ENCODE data around the gene S100PBP. TPM values are rescaled to one million over a fixed set of nuclear protein-coding genes. Genes with fewer than 3 reads are reported as not detected.

Gene S100PBP
- total and polyA plus RNA-seq, 4 donors, result 30.2 to 54.9 (median 48.4) TPM

DNA sequence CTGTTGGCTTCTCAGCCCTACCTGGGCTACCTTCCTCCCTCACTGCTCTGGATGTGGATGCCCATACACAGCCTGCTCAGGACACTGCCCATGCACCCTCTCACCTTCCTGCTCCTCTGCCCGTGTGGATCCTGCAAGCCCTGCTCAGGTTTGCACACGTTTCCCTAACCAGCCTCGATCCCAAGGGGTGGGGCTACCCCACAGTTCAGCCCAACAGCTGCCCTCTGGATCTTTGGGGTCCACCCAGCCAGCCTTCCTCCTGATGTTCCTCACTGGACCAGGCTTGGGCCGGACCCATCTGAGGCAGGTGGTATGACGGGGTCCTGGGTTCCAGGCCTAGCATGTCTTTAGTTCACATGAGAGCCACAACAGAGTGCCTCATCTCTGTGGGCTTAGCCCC, 79.0 kb downstream of the S100PBP start:
- 72% methylated on average over 5 of the region's 5 CpGs for WGBS (ENCODE audit: insufficient coverage)
- Histone ChIP-seq H3K4me1 (ENCODE audit: control insufficient read depth, insufficient read depth, low read length) (peaks cover 47% of the 10 kb centered on the region), H3K36me3 (ENCODE audit: control insufficient read depth, insufficient read depth, low read length) (peaks cover 24% of the 10 kb centered on the region), H3K9me3 (ENCODE audit: control insufficient read depth, insufficient read depth, low read length) (no peaks in the 10 kb centered on the region), H3K27ac (ENCODE audit: low read depth, low read length) (no peak overlapping the region), H3K27me3 (ENCODE audit: control insufficient read depth, insufficient read depth, low read length) (peaks cover 25% of the 10 kb centered on the region), H3K4me3 (ENCODE audit: low read depth, low read length) (no peak overlapping the region)
- no peak for DNase-seq (ENCODE audit: low read depth in 4 of 6, low spot score in 6 of 6)

DNA sequence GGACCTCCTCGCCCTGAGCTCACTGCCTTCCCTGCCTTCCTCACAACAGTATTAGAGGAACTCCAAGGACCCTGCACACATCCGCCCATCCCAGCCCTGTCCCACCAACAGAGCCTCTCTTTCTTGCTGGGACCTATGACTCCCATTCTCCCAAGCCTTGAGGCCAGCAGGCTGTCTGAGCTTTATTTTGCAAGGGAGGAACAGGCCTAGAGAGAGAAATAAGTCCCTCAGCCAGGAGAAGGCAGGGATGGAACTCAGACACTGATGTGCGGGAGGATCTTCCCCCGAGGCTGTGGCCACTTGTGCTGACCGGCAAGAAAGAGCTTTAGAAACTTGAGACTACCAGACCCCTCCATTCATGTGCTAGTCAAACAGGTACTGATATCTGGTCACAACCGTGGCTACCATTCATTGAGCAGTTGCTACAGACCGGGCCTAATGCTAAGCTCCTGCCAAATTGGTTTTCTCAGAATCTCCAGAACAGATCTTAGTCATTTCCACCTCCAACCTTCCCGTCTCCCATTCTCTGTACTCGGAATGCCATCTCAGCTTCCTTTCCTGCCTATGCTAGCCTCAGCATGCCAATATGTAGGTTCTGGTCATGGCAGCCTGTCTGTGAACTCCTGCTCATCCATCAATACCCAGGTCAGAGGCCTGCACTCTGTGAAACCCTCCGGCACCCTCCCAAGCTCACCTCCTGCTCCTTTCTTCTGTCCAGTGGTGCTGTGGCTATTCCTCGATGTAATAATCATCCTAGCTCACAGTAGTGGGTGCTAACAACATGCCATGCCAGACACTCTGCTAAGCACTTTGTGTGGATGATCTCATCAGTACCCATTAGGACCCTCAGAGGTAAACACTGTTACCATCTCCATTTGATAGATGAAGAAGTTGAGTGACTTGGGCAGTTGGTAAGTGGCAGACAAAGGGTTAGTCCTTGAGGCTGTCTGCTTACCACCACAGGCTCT, 79.9 kb downstream of the S100PBP start:
- peaks cover 43% of the 10 kb centered on the region for H3K4me1 ChIP-seq (ENCODE audit: control insufficient read depth, insufficient read depth, low read length)
- H3K36me3 ChIP-seq (ENCODE audit: control insufficient read depth, insufficient read depth, low read length), result peaks cover 24% of the 10 kb centered on the region
- H3K27ac ChIP-seq (ENCODE audit: low read depth, low read length), result no peak overlapping the region
- H3K27me3 ChIP-seq (ENCODE audit: control insufficient read depth, insufficient read depth, low read length), result peaks cover 22% of the 10 kb centered on the region
- WGBS (ENCODE audit: insufficient coverage), result 73% methylated on average over 9 of the region's 11 CpGs
- H3K4me3 ChIP-seq (ENCODE audit: low read depth, low read length), result no peak overlapping the region
- DNase-seq (ENCODE audit: low read depth in 4 of 6, low spot score in 6 of 6), result no peak
- H3K9me3 ChIP-seq (ENCODE audit: control insufficient read depth, insufficient read depth, low read length), result no peaks in the 10 kb centered on the region

DNA sequence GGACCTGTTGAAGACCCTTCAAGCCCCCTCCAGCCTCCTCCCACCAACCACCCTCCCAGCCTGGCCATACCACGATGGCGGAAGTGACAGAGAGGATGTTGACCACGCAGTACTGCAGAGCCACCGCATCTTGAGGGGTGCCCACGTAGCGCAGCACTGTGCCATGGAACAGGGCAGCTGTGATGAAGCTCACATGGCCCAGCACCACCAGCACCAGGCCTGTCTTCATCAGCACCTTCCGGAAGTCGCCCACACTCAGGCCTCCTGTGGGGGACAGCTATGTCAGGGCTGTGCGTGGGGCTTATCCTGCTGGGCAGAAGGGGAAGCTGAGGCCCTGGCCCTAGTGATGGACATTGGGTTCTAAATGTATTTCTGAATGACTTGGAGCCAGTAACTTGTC, 80.6 kb downstream of the S100PBP start:
- no peak for DNase-seq (ENCODE audit: low read depth in 4 of 6, low spot score in 6 of 6)
- Histone ChIP-seq H3K9me3 (ENCODE audit: control insufficient read depth, insufficient read depth, low read length) (no peaks in the 10 kb centered on the region), H3K4me1 (ENCODE audit: control insufficient read depth, insufficient read depth, low read length) (peaks cover 37% of the 10 kb centered on the region), H3K27me3 (ENCODE audit: control insufficient read depth, insufficient read depth, low read length) (peaks cover 24% of the 10 kb centered on the region), H3K27ac (ENCODE audit: low read depth, low read length) (no peak overlapping the region), H3K4me3 (ENCODE audit: low read depth, low read length) (no peak overlapping the region), H3K36me3 (ENCODE audit: control insufficient read depth, insufficient read depth, low read length) (peaks cover 24% of the 10 kb centered on the region)
- WGBS (ENCODE audit: insufficient coverage), result 91% methylated on average over 7 of the region's 9 CpGs

DNA sequence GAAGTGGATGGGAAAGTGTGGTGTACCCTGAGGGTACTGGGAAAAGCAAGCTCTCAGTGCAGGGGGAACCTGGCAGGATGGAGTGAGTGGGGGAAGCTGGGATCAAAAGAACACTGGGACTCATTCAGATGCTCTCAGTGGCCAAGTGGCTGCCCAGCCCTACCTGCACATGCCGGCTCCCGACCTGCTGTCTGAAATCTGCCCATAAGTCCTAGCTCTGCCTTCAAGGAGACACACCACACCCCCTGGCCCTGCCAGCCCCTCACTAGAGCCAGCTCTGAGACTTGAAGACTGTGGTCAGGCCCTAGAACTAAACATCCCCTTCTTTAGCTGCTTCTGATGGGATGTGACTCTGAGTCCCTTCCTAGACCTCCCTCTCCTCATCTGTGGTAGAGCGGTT, 81.5 kb downstream of the S100PBP start:
- no peak for DNase-seq (ENCODE audit: low read depth in 4 of 6, low spot score in 6 of 6)
- peaks cover 29% of the 10 kb centered on the region for H3K4me1 ChIP-seq (ENCODE audit: control insufficient read depth, insufficient read depth, low read length)
- peaks cover 21% of the 10 kb centered on the region for H3K27me3 ChIP-seq (ENCODE audit: control insufficient read depth, insufficient read depth, low read length)
- no peaks in the 10 kb centered on the region for H3K9me3 ChIP-seq (ENCODE audit: control insufficient read depth, insufficient read depth, low read length)
- no peak overlapping the region for H3K27ac ChIP-seq (ENCODE audit: low read depth, low read length)
- peaks cover 24% of the 10 kb centered on the region for H3K36me3 ChIP-seq (ENCODE audit: control insufficient read depth, insufficient read depth, low read length)
- no peak overlapping the region for H3K4me3 ChIP-seq (ENCODE audit: low read depth, low read length)
- WGBS (ENCODE audit: insufficient coverage), result 100% methylated on average over 2 of the region's 3 CpGs

DNA sequence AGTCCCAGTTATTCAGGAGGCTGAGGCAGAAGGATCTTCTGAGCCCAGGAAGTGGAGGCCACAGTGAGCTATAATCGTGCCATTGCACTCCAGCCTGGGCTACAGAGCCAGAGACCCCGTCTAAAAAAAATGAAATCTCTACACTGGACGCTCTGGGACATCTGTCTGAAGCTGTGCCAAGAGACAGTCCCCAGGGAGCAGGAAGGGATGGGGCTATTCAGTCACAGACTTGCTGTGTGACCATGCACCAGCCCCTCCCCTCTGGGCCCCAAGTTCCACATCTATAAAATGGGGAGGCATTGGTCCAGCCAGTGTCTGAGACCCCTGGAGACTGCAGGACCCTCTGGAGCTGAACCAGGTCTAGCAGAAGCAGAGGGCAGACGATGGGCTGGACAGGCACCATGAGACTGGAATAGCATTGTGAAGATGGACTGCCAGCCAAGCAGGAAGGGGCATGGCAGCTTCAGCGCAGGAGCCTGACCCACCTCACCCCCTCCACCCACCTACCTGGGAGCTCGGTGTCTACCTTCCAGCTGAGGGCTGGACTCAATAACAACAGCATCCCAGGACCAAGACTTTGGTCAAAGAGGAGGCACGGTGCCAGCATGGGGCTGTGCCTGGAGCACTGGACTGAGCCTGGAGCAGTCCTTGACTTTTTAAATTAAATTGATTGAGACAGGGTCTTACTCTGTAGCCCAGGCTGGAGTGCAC, 82.3 kb downstream of the S100PBP start:
- 70% methylated on average over 6 of the region's 7 CpGs for WGBS (ENCODE audit: insufficient coverage)
- H3K4me3 ChIP-seq (ENCODE audit: low read depth, low read length), result no peak overlapping the region

DNA sequence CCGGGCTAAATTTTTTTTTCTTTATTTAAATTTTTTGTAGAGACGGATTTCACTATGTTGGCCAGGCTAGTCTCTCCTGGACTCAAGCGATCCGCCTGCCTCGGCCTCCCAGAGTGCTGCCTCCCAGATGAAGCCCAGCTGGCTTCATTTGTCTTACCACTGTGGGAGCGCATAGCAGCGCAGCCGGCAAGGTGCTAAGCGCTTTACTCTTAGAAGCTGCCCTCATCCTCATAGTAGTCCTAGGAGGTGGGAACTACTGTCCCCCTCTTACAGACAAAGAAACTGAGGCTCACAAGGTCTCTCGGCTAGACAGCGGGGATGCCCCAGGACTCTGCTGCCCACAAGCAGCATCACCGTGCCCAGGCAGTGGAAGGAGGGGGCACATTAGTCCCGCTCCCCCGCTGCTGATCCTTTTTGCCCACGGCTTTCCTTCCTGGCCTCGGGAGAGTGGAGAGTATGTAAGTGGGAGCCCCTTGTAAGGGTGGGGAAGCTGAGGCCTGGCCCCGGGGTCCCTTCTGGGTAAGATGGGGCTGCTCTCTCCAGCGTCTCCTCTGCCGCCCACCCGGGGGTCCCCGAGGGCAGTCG, 83.0 kb downstream of the S100PBP start:
- no peaks in the 10 kb centered on the region for H3K9me3 ChIP-seq (ENCODE audit: control insufficient read depth, insufficient read depth, low read length)
- 23% methylated on average over 18 of the region's 22 CpGs for WGBS (ENCODE audit: insufficient coverage)
- H3K4me3 ChIP-seq (ENCODE audit: low read depth, low read length), result peak overlapping the region; percentile 50
- peaks cover 21% of the 10 kb centered on the region for H3K27me3 ChIP-seq (ENCODE audit: control insufficient read depth, insufficient read depth, low read length)
- no peak for DNase-seq (ENCODE audit: low read depth in 4 of 6, low spot score in 6 of 6)
- peaks cover 15% of the 10 kb centered on the region for H3K36me3 ChIP-seq (ENCODE audit: control insufficient read depth, insufficient read depth, low read length)
- no peak overlapping the region for H3K27ac ChIP-seq (ENCODE audit: low read depth, low read length)
- peaks cover 14% of the 10 kb centered on the region for H3K4me1 ChIP-seq (ENCODE audit: control insufficient read depth, insufficient read depth, low read length)

More for the DNA sequence above, 82.3 kb downstream of the S100PBP start:
- peaks cover 22% of the 10 kb centered on the region for H3K36me3 ChIP-seq (ENCODE audit: control insufficient read depth, insufficient read depth, low read length)
- H3K27me3 ChIP-seq (ENCODE audit: control insufficient read depth, insufficient read depth, low read length), result peaks cover 21% of the 10 kb centered on the region
- H3K4me1 ChIP-seq (ENCODE audit: control insufficient read depth, insufficient read depth, low read length), result peaks cover 22% of the 10 kb centered on the region
- no peaks in the 10 kb centered on the region for H3K9me3 ChIP-seq (ENCODE audit: control insufficient read depth, insufficient read depth, low read length)
- no peak overlapping the region for H3K27ac ChIP-seq (ENCODE audit: low read depth, low read length)
- DNase-seq (ENCODE audit: low read depth in 4 of 6, low spot score in 6 of 6), result no peak

DNA sequence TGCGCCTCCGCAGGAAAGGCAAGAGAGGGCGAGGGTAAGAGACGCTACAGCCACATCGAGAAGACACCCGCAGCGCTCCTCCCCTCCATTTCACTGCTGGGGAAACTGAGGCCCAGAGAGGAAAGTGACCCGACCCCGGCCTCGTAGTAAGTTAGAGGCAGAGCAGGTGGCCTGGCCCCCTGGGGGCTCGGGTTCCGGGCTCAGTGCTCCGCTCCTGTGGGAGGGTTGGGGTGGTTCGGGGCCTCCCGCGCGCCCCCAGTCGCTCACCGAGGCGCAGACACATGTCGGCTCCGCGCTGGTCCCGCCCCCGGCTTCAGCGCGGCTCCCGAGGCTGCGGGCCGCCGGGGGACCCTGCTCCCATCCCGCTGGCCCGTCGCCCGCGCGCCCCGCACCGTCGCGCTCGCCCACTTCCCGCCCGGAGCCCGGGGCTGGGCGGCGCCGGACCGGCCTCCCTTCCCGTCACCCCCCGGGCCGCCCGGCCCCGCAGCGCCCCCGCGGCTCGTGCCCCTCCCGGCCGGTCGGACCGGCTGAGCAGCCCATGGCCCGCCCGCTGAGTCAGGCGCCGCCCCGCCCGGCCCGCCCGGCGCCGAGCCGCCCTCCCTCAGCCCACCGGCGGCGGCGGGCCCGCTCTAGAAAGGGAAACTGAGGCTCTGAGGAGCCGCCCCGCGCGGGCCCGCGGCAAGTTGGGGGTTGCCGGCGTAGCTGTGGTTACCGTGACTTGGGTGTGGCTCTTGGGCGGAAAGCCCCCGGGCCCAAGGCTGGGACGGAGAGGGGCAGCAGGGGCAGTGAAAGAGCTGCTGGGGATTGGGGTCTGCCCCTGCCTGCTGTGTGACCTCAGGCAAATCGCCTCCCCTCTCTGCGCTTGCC, 83.7 kb downstream of the S100PBP start, which contains the start of gene TMEM54:
Gene TMEM54 (minus strand): TSS at position 434 of the 867 bp plus-strand sequence. CDS start 151 bp downstream, at position 283.
- H3K4me1 ChIP-seq (ENCODE audit: control insufficient read depth, insufficient read depth, low read length), result peaks cover 14% of the 10 kb centered on the region
- H3K27me3 ChIP-seq (ENCODE audit: control insufficient read depth, insufficient read depth, low read length), result peaks cover 21% of the 10 kb centered on the region
- peak in 1 of 6 donors; percentile 39 for DNase-seq (ENCODE audit: low read depth in 4 of 6, low spot score in 6 of 6)
- H3K27ac ChIP-seq (ENCODE audit: low read depth, low read length), result no peak within 1 kb of the TSS
- H3K4me3 ChIP-seq (ENCODE audit: low read depth, low read length), result peak within 1 kb of the TSS; percentile 50
- H3K36me3 ChIP-seq (ENCODE audit: control insufficient read depth, insufficient read depth, low read length), result peaks cover 10% of the 10 kb centered on the region
- under 1% methylated on average over 87 of the region's 92 CpGs for WGBS (ENCODE audit: insufficient coverage)
- no peaks in the 10 kb centered on the region for H3K9me3 ChIP-seq (ENCODE audit: control insufficient read depth, insufficient read depth, low read length)

DNA sequence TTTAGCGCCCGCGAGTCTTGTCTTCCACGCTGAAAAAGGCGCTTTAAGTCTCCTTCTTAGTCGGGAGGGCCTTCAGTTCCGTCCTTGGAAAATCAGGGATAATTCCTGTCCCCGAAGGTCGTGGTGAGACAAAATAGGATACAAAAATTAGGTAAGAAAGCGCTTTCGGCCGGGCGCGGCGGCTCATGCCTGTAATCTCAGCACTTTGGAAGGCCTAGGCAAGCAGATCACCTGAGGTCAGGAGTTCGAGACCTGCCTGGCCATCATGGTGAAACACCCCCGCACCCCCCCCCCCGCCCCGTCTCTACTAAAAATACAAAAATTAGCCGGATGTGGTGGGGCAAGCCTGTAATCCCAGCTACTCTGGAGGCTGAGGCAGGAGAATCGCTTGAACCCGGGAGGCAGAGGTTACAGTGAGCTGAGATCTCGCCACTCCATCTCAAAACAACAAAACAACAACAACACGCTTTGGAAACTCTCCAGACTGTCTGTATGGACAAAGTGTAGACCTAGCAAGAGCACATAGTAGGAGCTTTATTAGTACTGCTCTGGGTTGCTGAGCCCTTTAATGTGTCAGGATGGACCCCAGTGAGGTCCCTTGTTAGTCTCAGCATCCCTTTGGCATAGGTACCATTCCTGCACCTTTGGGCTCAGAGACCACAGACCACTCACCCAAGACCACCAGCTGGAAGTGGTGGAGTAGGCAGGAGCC, 84.5 kb downstream of the S100PBP start:
- H3K9me3 ChIP-seq (ENCODE audit: control insufficient read depth, insufficient read depth, low read length), result no peaks in the 10 kb centered on the region
- peak overlapping the region; percentile 48 for H3K4me3 ChIP-seq (ENCODE audit: low read depth, low read length)
- H3K36me3 ChIP-seq (ENCODE audit: control insufficient read depth, insufficient read depth, low read length), result peaks cover 6% of the 10 kb centered on the region
- DNase-seq (ENCODE audit: low read depth in 4 of 6, low spot score in 6 of 6), result no peak
- no peak overlapping the region for H3K27ac ChIP-seq (ENCODE audit: low read depth, low read length)
- WGBS (ENCODE audit: insufficient coverage), result 27% methylated on average over 11 of the region's 24 CpGs
- H3K27me3 ChIP-seq (ENCODE audit: control insufficient read depth, insufficient read depth, low read length), result peaks cover 21% of the 10 kb centered on the region
- peaks cover 14% of the 10 kb centered on the region for H3K4me1 ChIP-seq (ENCODE audit: control insufficient read depth, insufficient read depth, low read length)
